Measurements from ENCODE around the gene HELQ.
"Not testable (repeated sequence)": the region's sequence is repeated elsewhere in the genome, so short reads cannot be mapped to it uniquely, and the experiment has no call there.

The HELQ gene

GRCh38 chr4:83455281-83456183 lies at the start of gene HELQ, which contains the start of gene MRPS18C:
Gene HELQ (minus strand): TSS chr4:83455823. CDS start chr4:83455693, 130 bp downstream.
Gene MRPS18C (plus strand): TSS chr4:83456058. CDS start chr4:83456078, 20 bp downstream.
- peak; percentile 99 for DNase-seq

- DNase-seq = no peak
Measured at GRCh38 chr4:83504996-83505395, 49.4 kb upstream of the HELQ start.

- no peak for DNase-seq
Measured at GRCh38 chr4:83504503-83504902, 48.9 kb upstream of the HELQ start.

GRCh38 chr4:83503974-83504373 lies 48.4 kb upstream of the HELQ start:
- DNase-seq = no peak

- not testable (repeated sequence) for DNase-seq
Measured at GRCh38 chr4:83501671-83502070, 46.0 kb upstream of the HELQ start.

- no peak for DNase-seq
Measured at GRCh38 chr4:83498187-83498586, 42.6 kb upstream of the HELQ start.

- DNase-seq = peak; percentile 76
Measured at GRCh38 chr4:83496085-83496917, 40.7 kb upstream of the HELQ start.

GRCh38 chr4:83490876-83491450 lies 35.3 kb upstream of the HELQ start:
- DNase-seq = peak; percentile 67

GRCh38 chr4:83489711-83490326 lies 34.2 kb upstream of the HELQ start:
- DNase-seq = peak; percentile 71

- peak; percentile 77 for DNase-seq
Measured at GRCh38 chr4:83486457-83487129, 31.0 kb upstream of the HELQ start.

GRCh38 chr4:83484500-83485461 lies 29.2 kb upstream of the HELQ start, which contains the start of gene ABRAXAS1:
Gene ABRAXAS1 (minus strand): TSS chr4:83485100. CDS start chr4:83485072, 28 bp downstream.
- peak; percentile 97 for DNase-seq

- no peak for DNase-seq
Measured at GRCh38 chr4:83473966-83474365, 18.3 kb upstream of the HELQ start.

- no peak for DNase-seq
Measured at GRCh38 chr4:83473423-83473822, 17.8 kb upstream of the HELQ start.

- DNase-seq = no peak
Measured at GRCh38 chr4:83456184-83456501, 520 bp upstream of the HELQ start.

GRCh38 chr4:83454686-83455085 lies 937 bp downstream of the HELQ start:
- peak; percentile 41 for DNase-seq

GRCh38 chr4:83449009-83449408 lies 6.6 kb downstream of the HELQ start:
- no peak for DNase-seq

GRCh38 chr4:83440899-83441298 lies 14.7 kb downstream of the HELQ start:
- DNase-seq = no peak

GRCh38 chr4:83440148-83440814 lies 15.3 kb downstream of the HELQ start:
- no peak for DNase-seq

- no peak for DNase-seq
Measured at GRCh38 chr4:83438719-83439118, 16.9 kb downstream of the HELQ start.

- no peak for DNase-seq
Measured at GRCh38 chr4:83436680-83437079, 18.9 kb downstream of the HELQ start.

Data from OCI-M1 (cell line).